ENCODE data around the gene RAB38.

RAB38 gene

GRCh38 chr11:88169471-88169870 lies 5.8 kb downstream of the RAB38 start:
- DNase-seq, result no peak

- DNase-seq, result no peak
These were observed 7.4 kb downstream of the RAB38 start for GRCh38 chr11:88167853-88168252.

- no peak for DNase-seq
These were observed 10.2 kb downstream of the RAB38 start for GRCh38 chr11:88164806-88165585.

- DNase-seq, result no peak
These were observed 10.9 kb downstream of the RAB38 start for GRCh38 chr11:88164320-88164719.

GRCh38 chr11:88158081-88158480 lies 17.2 kb downstream of the RAB38 start:
- no peak for DNase-seq

- DNase-seq, result no peak
These were observed 17.9 kb downstream of the RAB38 start for GRCh38 chr11:88157370-88157769.

GRCh38 chr11:88152381-88152780 lies 22.9 kb downstream of the RAB38 start:
- DNase-seq, result no peak

- DNase-seq, result no peak
These were observed 23.5 kb downstream of the RAB38 start for GRCh38 chr11:88151709-88152265.

GRCh38 chr11:88146106-88146505 lies 29.1 kb downstream of the RAB38 start:
- no peak for DNase-seq

- no peak for DNase-seq
These were observed 35.4 kb downstream of the RAB38 start for GRCh38 chr11:88139865-88140264.

- no peak for DNase-seq
These were observed 43.3 kb downstream of the RAB38 start for GRCh38 chr11:88131764-88132470.

- no peak for DNase-seq
These were observed 52.3 kb downstream of the RAB38 start for GRCh38 chr11:88122956-88123355.

GRCh38 chr11:88119561-88119960 lies 55.7 kb downstream of the RAB38 start:
- no peak for DNase-seq

GRCh38 chr11:88117281-88117858 lies 57.9 kb downstream of the RAB38 start:
- DNase-seq, result no peak

GRCh38 chr11:88115828-88116755 lies 59.2 kb downstream of the RAB38 start:
- DNase-seq, result no peak

GRCh38 chr11:88114486-88115045 lies 60.7 kb downstream of the RAB38 start:
- DNase-seq, result no peak

GRCh38 chr11:88106666-88107065 lies 68.6 kb downstream of the RAB38 start:
- DNase-seq, result no peak

GRCh38 chr11:88105951-88106350 lies 69.3 kb downstream of the RAB38 start:
- no peak for DNase-seq

GRCh38 chr11:88105526-88105925 lies 69.7 kb downstream of the RAB38 start:
- DNase-seq, result no peak

- no peak for DNase-seq
These were observed 70.8 kb downstream of the RAB38 start for GRCh38 chr11:88104408-88104807.

GRCh38 chr11:88103337-88104206 lies 71.7 kb downstream of the RAB38 start:
- DNase-seq, result no peak
